ENCODE measurements around the gene RCOR1.
"Not testable (repeated sequence)": the region's sequence is repeated elsewhere in the genome, so short reads cannot be mapped to it uniquely, and the experiment has no call there.

RCOR1 gene

GRCh38 chr14:102616799-102617198, 24.4 kb downstream of the RCOR1 start:
- Histone ChIP-seq H3K4me3 (ENCODE audit: low read length) (no peak overlapping the region), H3K27me3 (ENCODE audit: low read depth, low read length) (no peaks in the 10 kb centered on the region), H3K4me2 (ENCODE audit: low read length) (no peak overlapping the region), H3K27ac (ENCODE audit: low read length) (no peak overlapping the region), H3K9ac (ENCODE audit: low read length) (no peak overlapping the region), H2AFZ (ENCODE audit: low read depth, low read length) (no peak overlapping the region), H3K79me2 (ENCODE audit: low read length) (peaks cover 63% of the 10 kb centered on the region), H4K20me1 (ENCODE audit: insufficient read depth, low read length) (peaks cover 49% of the 10 kb centered on the region), H3K4me1 (ENCODE audit: low read length) (peaks cover 3% of the 10 kb centered on the region), H3K36me3 (replicated peaks; ENCODE audit: low read depth, low read length) (peaks cover 18% of the 10 kb centered on the region), H3K9me3 (ENCODE audit: insufficient read depth, low read length) (no peaks in the 10 kb centered on the region)
- no peak for TF ChIP-seq EZH2phosphoT487 (IDR thresholded peaks at IDR 0.05; ENCODE audit: low read depth)
- no peak for TF ChIP-seq CTCF (IDR thresholded peaks at IDR 0.05; ENCODE audit: low read depth, low read length)

GRCh38 chr14:102619012-102619411, 26.6 kb downstream of the RCOR1 start:
- peaks cover 60% of the 10 kb centered on the region for H3K79me2 ChIP-seq (ENCODE audit: low read length)
- not testable (repeated sequence) for H3K4me2 ChIP-seq (ENCODE audit: low read length); H2AFZ ChIP-seq (ENCODE audit: low read depth, low read length); H3K27ac ChIP-seq (ENCODE audit: low read length); H3K27me3 ChIP-seq (ENCODE audit: low read depth, low read length); H3K4me3 ChIP-seq (ENCODE audit: low read length); H3K9ac ChIP-seq (ENCODE audit: low read length); H3K9me3 ChIP-seq (ENCODE audit: insufficient read depth, low read length); H3K36me3 ChIP-seq (replicated peaks; ENCODE audit: low read depth, low read length)
- H3K4me1 ChIP-seq (ENCODE audit: low read length) = peaks cover 19% of the 10 kb centered on the region
- peaks cover 40% of the 10 kb centered on the region for H4K20me1 ChIP-seq (ENCODE audit: insufficient read depth, low read length)

- TF ChIP-seq CTCF (IDR thresholded peaks at IDR 0.05; ENCODE audit: low read depth, low read length) (no peak), EZH2phosphoT487 (IDR thresholded peaks at IDR 0.05; ENCODE audit: low read depth) (no peak)
- Histone ChIP-seq H3K4me3 (ENCODE audit: low read length) (no peak overlapping the region), H3K4me2 (ENCODE audit: low read length) (no peak overlapping the region), H3K79me2 (ENCODE audit: low read length) (peaks cover 63% of the 10 kb centered on the region), H3K9me3 (ENCODE audit: insufficient read depth, low read length) (no peaks in the 10 kb centered on the region), H3K4me1 (ENCODE audit: low read length) (peaks cover 33% of the 10 kb centered on the region), H4K20me1 (ENCODE audit: insufficient read depth, low read length) (peaks cover 37% of the 10 kb centered on the region), H3K36me3 (replicated peaks; ENCODE audit: low read depth, low read length) (peaks cover 9% of the 10 kb centered on the region), H3K27me3 (ENCODE audit: low read depth, low read length) (no peaks in the 10 kb centered on the region), H3K9ac (ENCODE audit: low read length) (no peak overlapping the region), H2AFZ (ENCODE audit: low read depth, low read length) (no peak overlapping the region), H3K27ac (ENCODE audit: low read length) (no peak overlapping the region)
Observed at GRCh38 chr14:102620413-102620812, 28.0 kb downstream of the RCOR1 start.

GRCh38 chr14:102622262-102622885, 29.9 kb downstream of the RCOR1 start:
- Histone ChIP-seq H3K27ac (ENCODE audit: low read length) (peak overlapping the region; percentile 8; the same call in 1 of the 2 replicates), H3K4me2 (ENCODE audit: low read length) (peak overlapping the region; percentile 62), H3K9ac (ENCODE audit: low read length) (peak overlapping the region; percentile 17; the same call in 1 of the 2 replicates), H3K27me3 (ENCODE audit: low read depth, low read length) (no peaks in the 10 kb centered on the region), H3K4me3 (ENCODE audit: low read length) (peak overlapping the region; percentile 33), H3K79me2 (ENCODE audit: low read length) (peaks cover 65% of the 10 kb centered on the region), H2AFZ (ENCODE audit: low read depth, low read length) (no peak overlapping the region), H3K9me3 (ENCODE audit: insufficient read depth, low read length) (no peaks in the 10 kb centered on the region), H3K36me3 (replicated peaks; ENCODE audit: low read depth, low read length) (peaks cover 7% of the 10 kb centered on the region), H4K20me1 (ENCODE audit: insufficient read depth, low read length) (peaks cover 43% of the 10 kb centered on the region), H3K4me1 (ENCODE audit: low read length) (peaks cover 52% of the 10 kb centered on the region)
- TF ChIP-seq EZH2phosphoT487 (IDR thresholded peaks at IDR 0.05; ENCODE audit: low read depth) (no peak), CTCF (IDR thresholded peaks at IDR 0.05; ENCODE audit: low read depth, low read length) (no peak)

Measured in OCI-LY3 (cell line).